ENCODE data around the gene UBE2L6. TPM values are rescaled to one million over a fixed set of nuclear protein-coding genes. Genes with fewer than 3 reads are reported as not detected.

The UBE2L6 gene
- total RNA-seq, 2 experiments from 2014 or later: 81.3 to 88.9 TPM

DNA sequence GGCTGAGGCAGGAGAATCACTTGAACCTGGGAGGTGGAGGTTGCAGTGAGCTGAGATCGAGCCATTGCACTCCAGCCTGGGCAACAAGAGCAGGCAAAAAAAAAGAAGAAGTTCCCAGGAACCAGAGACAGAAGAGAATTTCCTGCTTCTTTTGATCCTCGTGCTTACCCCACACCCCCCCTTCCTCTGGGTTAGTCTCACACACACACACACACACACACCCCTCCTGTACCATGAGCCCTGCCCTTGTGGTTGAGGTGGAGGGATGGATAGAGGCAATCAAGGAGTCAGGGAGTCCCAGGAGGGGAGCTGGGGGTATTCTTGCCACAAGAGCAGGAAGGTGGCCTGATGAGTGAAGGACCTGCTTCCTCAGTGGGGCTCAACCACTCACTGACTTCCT, 4.1 kb upstream of the UBE2L6 start:
- ChIA-PET CTCF (interaction anchor here (0.7 to 1.4 kb wide), 2 partner anchors 72 to 73 kb away, joined by 3 to 7 read pairs; no protein-coding TSS in a partner anchor), POLR2A (interaction anchor here (0.7 kb wide), 1 partner anchor 55 kb away, joined by 3 read pairs; no protein-coding TSS in a partner anchor)

DNA sequence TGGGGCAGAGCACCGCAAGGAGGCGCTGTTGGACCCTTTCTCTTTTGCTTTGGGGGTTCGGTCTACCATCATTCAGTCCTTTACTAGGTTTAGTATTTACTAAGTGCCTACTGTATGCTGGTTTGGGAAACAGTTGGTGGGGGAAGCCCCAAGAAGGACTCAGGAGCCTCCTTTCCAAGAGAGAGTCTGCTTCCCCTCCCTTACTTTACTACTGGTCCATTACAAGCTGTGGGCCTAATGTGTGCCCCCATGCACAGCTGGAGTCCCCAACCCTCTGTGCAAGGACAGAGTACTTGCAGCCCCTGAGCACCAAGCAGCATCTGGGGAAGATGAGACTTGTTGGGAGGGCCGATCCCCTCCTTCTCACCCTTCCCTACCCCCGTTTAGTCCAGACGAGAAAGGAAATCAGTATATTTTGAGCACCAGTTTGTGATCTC, 876 bp upstream of the UBE2L6 start:
- ChIA-PET CTCF (interaction anchor here (0.6 to 3.5 kb wide), 20 partner anchors 12 to 233 kb away, joined by 3 to 47 read pairs (median 4); partner anchors contain the start of genes MED19 and TMX2), POLR2A (interaction anchor here (1.2 to 1.5 kb wide), 2 partner anchors 79 to 233 kb away, joined by 3 read pairs; partner anchors contain the start of gene SSRP1)

GRCh38 chr11:57566905-57567514, 462 bp downstream of the UBE2L6 start:
- CTCF ChIA-PET: interaction anchor here (1.1 to 3.5 kb wide), 10 partner anchors 19 to 145 kb away, joined by 3 to 47 read pairs (median 6); partner anchors contain the start of genes MED19 and TMX2
- POLR2A ChIA-PET: interaction anchor here (0.8 to 1.3 kb wide), 4 partner anchors 72 to 234 kb away, joined by 3 to 5 read pairs (median 3); no protein-coding TSS in a partner anchor

GRCh38 chr11:57566005-57566904, 1.2 kb downstream of the UBE2L6 start:
- POLR2A ChIA-PET: interaction anchor here (1.0 to 1.3 kb wide), 3 partner anchors 9 to 79 kb away, joined by 3 read pairs; no protein-coding TSS in a partner anchor

DNA sequence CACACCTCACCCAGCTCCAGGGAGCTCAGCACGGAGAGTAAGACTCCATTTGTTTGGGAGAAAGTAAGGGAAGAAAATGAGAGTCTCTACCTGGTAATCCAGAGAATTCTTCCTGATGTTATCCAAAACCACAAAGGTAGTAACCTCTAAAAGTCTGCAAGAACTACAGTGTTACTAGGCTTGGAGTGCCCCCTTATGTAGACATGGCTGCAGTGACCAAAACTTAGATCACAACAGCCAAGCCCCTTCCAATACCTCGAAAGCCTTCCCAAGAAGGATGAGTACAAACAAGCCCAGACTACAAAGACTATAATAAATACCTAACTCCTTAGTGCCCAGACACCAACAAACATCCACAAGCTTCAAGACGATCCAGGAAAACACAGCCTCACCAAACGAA, 4.9 kb downstream of the UBE2L6 start:
- ChIA-PET CTCF (interaction anchor here (1.9 kb wide), 1 partner anchor 82 kb away, joined by 5 read pairs; no protein-coding TSS in a partner anchor), POLR2A (interaction anchor here (0.6 to 0.7 kb wide), 2 partner anchors 86 to 97 kb away, joined by 4 to 5 read pairs; no protein-coding TSS in a partner anchor)

More at GRCh38 chr11:57566005-57566904, 1.2 kb downstream of the UBE2L6 start:
- CTCF ChIA-PET: interaction anchor here (1.3 to 3.5 kb wide), 2 partner anchors 59 to 79 kb away, joined by 3 to 38 read pairs; no protein-coding TSS in a partner anchor

DNA sequence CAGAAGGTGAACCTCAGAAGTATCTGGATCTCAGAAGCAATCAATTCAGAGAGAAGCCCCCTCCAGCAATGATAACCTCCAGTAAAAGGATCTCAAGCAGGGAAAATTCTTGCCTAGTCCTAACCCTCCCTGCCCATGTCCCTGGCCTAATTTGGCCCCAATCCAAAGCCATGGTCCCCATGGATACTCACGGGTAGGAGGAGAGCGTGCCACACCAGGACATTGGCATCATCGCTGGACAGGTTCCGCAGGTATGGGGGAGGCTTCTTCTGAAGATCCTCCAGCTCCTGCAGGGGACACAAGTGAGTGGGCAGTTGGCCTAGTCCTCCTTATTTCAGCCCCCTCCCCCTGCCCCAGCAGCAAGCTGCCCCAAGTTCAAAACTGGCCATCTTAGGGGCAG, 7.3 kb downstream of the UBE2L6 start:
- POLR2A ChIA-PET: interaction anchor here (0.5 kb wide), 1 partner anchor 15 kb away, joined by 3 read pairs; no protein-coding TSS in a partner anchor

DNA sequence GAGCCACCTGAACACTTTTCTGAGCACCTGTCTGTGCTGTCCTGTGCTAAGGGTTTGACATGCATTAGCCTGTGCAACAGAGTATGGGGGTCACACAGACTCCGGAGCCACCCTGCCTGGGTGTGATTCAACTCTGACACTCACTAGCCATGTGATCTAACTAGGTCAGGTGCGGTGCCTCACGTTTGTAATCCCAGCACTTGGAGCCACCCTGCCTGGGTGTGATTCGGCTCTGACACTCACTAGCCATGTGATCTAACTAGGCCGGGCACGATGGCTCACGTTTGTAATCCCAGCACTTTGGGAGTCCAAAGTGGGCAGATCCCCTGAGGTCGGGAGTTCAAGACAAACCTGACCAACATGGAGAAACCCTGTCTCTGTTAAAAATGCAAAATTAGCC, 11.4 kb downstream of the UBE2L6 start:
- CTCF ChIA-PET: interaction anchor here (0.9 kb wide), 2 partner anchors 12 kb away, joined by 3 to 4 read pairs; no protein-coding TSS in a partner anchor
- POLR2A ChIA-PET: no interaction called here

More for the DNA sequence above, 7.3 kb downstream of the UBE2L6 start:
- CTCF ChIA-PET: interaction anchor here (0.6 kb wide), 1 partner anchor 207 kb away, joined by 3 read pairs; no protein-coding TSS in a partner anchor

DNA sequence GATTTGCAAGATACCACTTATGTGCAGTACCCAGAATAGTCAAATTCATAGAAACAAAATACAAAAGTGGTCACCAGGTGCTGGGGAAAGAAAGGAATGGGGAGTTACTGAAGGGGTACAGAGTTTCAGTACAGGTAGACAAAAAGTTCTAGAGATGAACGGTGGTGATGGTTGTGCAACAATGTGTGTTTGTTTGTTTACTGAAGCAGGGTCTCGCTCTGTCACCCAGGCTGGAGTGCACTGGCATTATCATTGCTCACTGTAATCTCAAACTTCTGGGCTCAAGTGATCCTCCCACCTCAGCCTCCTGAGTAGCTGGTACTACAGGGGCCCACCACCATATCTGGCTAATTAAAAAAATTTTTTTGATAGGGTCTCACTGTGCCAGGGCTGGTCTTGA, 12.1 kb downstream of the UBE2L6 start:
- CTCF ChIA-PET: interaction anchor here (0.9 to 1.0 kb wide), 2 partner anchors 10 to 13 kb away, joined by 3 read pairs; no protein-coding TSS in a partner anchor
- POLR2A ChIA-PET: no interaction called here

DNA sequence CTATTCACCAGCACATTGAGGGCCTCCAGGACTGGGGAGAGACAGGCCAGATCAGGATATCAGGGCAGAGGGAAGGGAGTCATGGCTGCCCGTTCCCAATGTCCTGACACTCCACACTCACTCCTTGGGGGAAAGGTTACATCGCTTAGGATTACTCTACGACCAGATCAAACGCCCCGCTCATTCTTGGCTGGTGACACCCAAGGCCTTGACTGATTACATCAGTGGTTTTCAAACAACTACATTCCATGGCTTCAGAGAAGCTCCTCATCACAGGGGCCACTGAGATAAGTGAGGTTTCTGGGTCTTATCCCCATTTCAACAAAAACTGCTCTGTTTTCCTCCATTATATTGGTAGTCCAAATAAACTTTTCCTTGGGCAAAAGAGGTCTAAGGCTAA, 15.0 kb downstream of the UBE2L6 start:
- ChIA-PET POLR2A (no interaction called here), CTCF (no interaction called here)

DNA sequence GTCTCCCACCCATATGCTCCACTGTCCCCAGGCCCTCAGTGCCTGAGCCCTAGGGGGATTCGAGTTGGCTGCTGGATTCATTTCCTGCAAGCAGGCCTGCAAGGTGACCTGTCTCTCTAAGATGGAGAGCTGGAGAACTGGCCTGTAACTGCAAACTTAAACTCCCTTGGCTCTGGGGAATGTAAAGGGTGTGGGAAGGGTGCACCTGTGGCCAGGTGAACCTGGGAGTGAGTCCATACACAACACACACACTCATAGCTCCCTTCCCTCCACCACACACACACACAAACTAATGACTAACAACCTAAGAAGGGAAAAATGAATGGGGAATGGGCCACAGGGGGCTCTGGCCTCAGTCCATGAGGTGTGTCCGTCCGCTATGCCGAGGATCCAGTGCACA, 15.5 kb downstream of the UBE2L6 start:
- POLR2A ChIA-PET: no interaction called here
- CTCF ChIA-PET: no interaction called here

DNA sequence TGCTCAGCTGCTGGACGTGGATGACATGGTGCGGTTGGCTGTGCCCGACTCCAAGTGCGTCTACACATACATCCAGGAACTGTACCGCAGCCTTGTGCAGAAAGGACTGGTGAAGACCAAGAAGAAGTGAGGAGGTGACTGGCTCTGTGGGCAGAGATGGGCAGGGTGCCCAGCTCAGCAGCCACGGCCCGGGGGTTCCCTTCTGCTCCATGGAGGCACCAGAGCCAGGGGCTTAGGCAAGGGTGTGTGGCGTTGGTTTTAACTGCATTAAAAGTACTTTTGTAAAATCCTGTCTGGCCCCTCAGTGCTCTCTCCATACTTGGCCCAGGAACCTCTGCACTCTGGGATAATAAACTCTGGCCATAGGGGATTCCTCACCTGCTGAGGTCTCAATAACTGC, 17.5 kb downstream of the UBE2L6 start:
- ChIA-PET POLR2A (no interaction called here), CTCF (interaction anchor here (1.6 kb wide), 1 partner anchor 8 kb away, joined by 4 read pairs; no protein-coding TSS in a partner anchor)

GRCh38 chr11:57547854-57548377, 19.6 kb downstream of the UBE2L6 start:
- POLR2A ChIA-PET: interaction anchor here (0.5 kb wide), 1 partner anchor 1025 kb away, joined by 6 read pairs; no protein-coding TSS in a partner anchor

GRCh38 chr11:57546869-57547475, 20.5 kb downstream of the UBE2L6 start:
- POLR2A ChIA-PET: no interaction called here
- CTCF ChIA-PET: interaction anchor here (1.2 to 1.6 kb wide), 3 partner anchors 17 to 23 kb away, joined by 3 to 7 read pairs (median 4); partner anchors contain the start of gene UBE2L6

More at GRCh38 chr11:57547854-57548377, 19.6 kb downstream of the UBE2L6 start:
- CTCF ChIA-PET: interaction anchor here (0.9 to 1.6 kb wide), 4 partner anchors 10 to 90 kb away, joined by 3 to 7 read pairs (median 4); partner anchors contain the start of gene UBE2L6

DNA sequence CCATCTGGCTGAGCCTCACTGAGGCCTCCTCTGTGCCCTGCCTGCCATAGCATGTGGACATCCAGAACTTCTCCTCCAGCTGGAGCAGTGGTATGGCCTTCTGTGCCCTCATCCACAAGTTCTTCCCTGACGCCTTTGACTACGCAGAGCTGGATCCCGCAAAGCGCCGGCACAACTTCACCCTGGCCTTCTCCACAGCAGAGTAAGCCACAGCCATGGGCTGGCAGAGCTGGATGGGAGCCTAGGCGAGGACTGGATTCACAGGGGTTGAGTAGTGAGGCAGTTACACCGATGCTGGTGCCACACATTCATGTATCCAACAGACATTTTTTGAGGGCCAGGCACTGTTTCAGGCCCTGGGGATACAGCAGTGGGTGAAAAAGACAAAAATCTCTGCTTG, 21.0 kb downstream of the UBE2L6 start:
- ChIA-PET CTCF (interaction anchor here (1.2 kb wide), 1 partner anchor 24 kb away, joined by 4 read pairs; no protein-coding TSS in a partner anchor), POLR2A (no interaction called here)

DNA sequence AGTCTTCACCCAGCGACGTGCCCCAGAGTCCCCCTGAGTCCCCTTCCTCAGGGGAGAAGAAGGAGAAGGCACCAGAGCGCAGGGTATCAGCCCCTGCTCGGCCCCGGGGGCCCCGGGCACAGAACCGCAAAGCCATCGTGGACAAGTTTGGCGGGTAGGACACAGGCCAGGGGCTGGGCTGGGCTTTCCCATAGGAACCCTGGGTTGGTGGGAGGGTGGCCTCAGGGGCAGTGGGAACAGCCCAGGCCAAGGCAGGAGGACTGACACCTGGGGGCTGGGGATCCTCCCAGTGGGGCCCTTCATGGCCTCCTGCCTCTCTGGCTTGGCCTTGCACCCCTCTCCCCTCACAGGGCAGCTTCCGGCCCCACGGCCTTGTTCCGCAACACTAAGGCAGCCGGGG, 21.6 kb downstream of the UBE2L6 start:
- CTCF ChIA-PET: interaction anchor here (1.4 kb wide), 1 partner anchor 9 kb away, joined by 3 read pairs; no protein-coding TSS in a partner anchor
- POLR2A ChIA-PET: no interaction called here

DNA sequence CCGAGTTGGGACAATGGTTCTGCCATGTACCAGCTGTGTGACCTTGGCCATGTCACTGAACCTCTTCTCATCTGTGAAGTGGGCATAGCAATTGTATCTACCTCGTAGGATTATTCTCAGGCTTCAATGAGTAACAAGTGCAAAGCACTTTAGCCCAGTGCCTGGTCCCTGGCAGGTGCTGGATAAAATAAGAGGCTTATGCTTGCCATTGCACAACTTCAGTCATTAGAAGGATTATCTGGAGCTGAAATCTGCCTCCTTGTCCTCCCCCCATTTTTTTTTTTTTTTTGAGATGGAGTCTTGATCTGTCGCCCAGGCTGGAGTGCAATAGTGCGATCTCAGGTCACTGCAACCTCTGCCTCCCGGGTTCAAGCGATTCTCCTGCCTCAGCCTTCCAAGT, 22.9 kb downstream of the UBE2L6 start:
- ChIA-PET POLR2A (interaction anchor here (0.6 kb wide), 1 partner anchor 15 kb away, joined by 3 read pairs; no protein-coding TSS in a partner anchor), CTCF (interaction anchor here (1.4 kb wide), 1 partner anchor 11 kb away, joined by 3 read pairs; no protein-coding TSS in a partner anchor)

DNA sequence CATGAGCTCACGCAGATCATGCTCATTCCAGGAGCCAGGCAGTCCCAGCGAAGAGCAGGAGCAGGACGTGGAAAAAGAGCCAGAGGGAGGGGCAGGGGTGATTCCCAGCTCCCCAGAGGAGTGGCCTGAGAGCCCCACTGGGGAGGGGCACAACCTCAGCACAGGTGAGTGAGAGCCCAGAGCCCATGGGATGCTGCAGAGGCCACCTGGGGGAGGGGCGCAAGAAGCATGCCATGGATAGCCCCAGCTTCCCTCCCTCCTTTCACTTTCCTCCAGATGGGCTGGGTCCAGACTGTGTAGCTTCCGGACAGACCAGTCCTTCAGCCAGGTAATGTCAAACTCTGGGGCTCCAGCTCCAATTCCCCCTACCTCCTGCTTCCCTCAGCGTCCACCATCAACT, 23.9 kb downstream of the UBE2L6 start:
- ChIA-PET POLR2A (no interaction called here), CTCF (interaction anchor here (0.8 kb wide), 1 partner anchor 51 kb away, joined by 4 read pairs; no protein-coding TSS in a partner anchor)

DNA sequence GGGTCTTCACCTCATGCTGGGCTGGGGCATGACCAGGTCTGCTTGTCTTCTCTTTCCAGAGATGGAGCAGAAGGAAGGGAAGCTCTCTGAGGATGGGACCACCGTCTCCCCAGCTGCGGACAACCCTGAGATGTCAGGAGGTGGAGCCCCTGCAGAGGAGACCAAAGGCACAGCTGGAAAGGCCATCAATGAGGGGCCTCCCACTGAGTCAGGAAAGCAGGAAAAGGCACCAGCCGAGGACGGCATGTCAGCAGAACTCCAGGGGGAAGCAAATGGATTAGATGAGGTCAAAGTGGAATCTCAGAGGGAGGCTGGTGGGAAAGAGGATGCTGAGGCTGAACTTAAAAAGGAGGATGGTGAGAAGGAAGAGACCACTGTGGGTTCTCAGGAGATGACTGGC, 24.9 kb downstream of the UBE2L6 start:
- ChIA-PET POLR2A (no interaction called here), CTCF (interaction anchor here (0.6 kb wide), 1 partner anchor 37 kb away, joined by 3 read pairs; no protein-coding TSS in a partner anchor)
